Pancreas (tissue), 10 donors: ENCODE results near the gene INO80C. TPM values are rescaled to one million over a fixed set of nuclear protein-coding genes. Genes with fewer than 3 reads are reported as not detected.
"Not testable (repeated sequence)": the region's sequence is repeated elsewhere in the genome, so short reads cannot be mapped to it uniquely, and the experiment has no call there.

ENCODE experiments used
- ATAC-seq, 4 donors: fragments of 200-7000 bp; cut with Tn5 transposase; one replicate each; pipeline versions ENCODE4 v1.8.0 to v1.9.1; 2020; ENCODE audit warnings: mild to moderate bottlenecking in 4 of 4, moderate library complexity in 4 of 4
- DNase-seq, 6 donors: peaks; one replicate each; pipeline ENCODE4 v3.0.0-alpha.2; 2020
- FAIRE-seq: peaks from 2 replicates; lab custom pipeline; 2012; peaks lifted over from hg19 to GRCh38; lab: Jason Lieb, UNC
- H3K27ac ChIP-seq, 4 donors: fragments of 200-600 bp; sonication (generic); 1 replicate in 3 of 4; 2 replicates in 1 of 4; pipeline versions ENCODE4 v1.5.0 to v1.8.0; 2020
- H3K27me3 ChIP-seq, 4 donors: fragments of 200-600 bp; one replicate each; pipeline ENCODE4 v1.8.0; 2021
- H3K36me3 ChIP-seq, 3 donors: fragments of 200-600 bp; sonication (generic) in 1 of 3; one replicate each; pipeline versions ENCODE4 v1.5.0 to v1.8.0; 2020 to 2021
- H3K4me1 ChIP-seq, 3 donors: fragments of 200-600 bp; one replicate each; pipeline ENCODE4 v1.8.0; 2021
- H3K4me3 ChIP-seq, 4 donors: fragments of 200-600 bp; sonication (generic) in 2 of 4; one replicate each; pipeline versions ENCODE4 v1.5.0 to v1.8.0; 2020 to 2021
- H3K9me3 ChIP-seq, 4 donors: fragments of 200-600 bp; one replicate each; pipeline ENCODE4 v1.8.0; 2021
- WGBS, 2 donors: extraction: QIAGEN DNeasy Blood & Tissue Kit; methylation state at CpG; one replicate each; pipeline ENCODE4 v1.1.7; 2013; 5-methylcytosine and 5-hydroxymethylcytosine counted together
- intact Hi-C, 3 donors: fragments of 100-400 bp; cut with DNase I; formaldehyde crosslinking; loops; one replicate each; pipeline versions ENCODE4 v1.11.1 to v1.14.2; 2022
- polyA plus RNA-seq, 2 donors: library from polyadenylated mRNA; stranded (reverse); fragments of 200-250 nt; gene quantifications; one replicate each; pipeline ENCODE4 v1.2.3, GENCODE V29; 2013
- total RNA-seq, 6 donors: library from RNA; stranded (reverse); fragmentation: NEBNext Ultra II Directional in 4 of 6; extraction: Animal tissue kit (Norgen Biotek cat#: 25700) in 4 of 6; gene quantifications; one replicate each; pipeline versions ENCODE4 v1.2.1 to v1.2.4, GENCODE V29; 2021 to 2023
- TF ChIP-seq, protein P1 (sequence below), 4 donors: fragments of 200-600 bp; sonication (generic) in 3 of 4; IDR thresholded peaks; one replicate each; pipeline versions ENCODE4 v1.5.0 to v1.8.0; 2021; ENCODE audit warnings: antibody characterized with exemption in 4 of 4
- donor health status: healthy with polysubstance abuse.
- donor health status: DM: no; HTN: no; CAD: no; lungs with moderate emphysema.
- donor health status: DM: no; HTN: no; CAD: no.
- donor health status: control.
- donor health status: control.
- donor health status: Bipolar disorder and iron deficiency.
- donor health status: DM: yes; HTN: yes; CAD: no.
- donor health status: DM: no; HTN: no; CAD: no.
- donor health status: DM: no; HTN: no; CAD: no.
- donor health status: DM: yes; HTN: yes; CAD: no.

INO80C gene
- total and polyA plus RNA-seq, 8 donors = 6.1 to 25.6 (median 9.8) TPM

DNA sequence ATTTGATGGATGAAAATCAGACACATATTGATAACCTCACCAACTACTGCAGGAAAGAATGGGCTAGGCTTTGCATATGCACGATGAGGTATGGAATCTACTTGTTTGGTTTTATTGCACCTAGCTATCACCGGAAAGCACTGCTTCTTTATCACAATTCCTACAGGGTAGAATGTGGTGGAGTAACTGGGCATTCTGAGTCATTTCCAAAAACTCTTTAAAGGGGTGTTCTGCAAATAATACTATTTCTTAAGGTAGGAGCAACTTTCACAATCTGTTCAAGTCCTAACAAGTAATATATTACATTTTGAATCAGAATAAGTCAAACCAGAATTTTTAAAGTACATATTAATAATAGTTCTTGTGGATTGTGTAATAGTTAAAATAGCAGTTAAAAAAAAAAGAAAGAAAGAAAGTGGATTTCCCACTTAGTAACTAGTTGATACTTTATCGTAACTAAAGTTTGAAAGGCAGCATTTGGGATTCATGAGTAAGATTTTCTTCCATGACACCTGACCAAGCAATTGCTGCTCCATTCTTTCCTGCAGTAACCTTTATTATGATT is 40.5 kb downstream of the INO80C start:
- 84% methylated on average over 3 of the region's 3 CpGs for WGBS, 2 donors

DNA sequence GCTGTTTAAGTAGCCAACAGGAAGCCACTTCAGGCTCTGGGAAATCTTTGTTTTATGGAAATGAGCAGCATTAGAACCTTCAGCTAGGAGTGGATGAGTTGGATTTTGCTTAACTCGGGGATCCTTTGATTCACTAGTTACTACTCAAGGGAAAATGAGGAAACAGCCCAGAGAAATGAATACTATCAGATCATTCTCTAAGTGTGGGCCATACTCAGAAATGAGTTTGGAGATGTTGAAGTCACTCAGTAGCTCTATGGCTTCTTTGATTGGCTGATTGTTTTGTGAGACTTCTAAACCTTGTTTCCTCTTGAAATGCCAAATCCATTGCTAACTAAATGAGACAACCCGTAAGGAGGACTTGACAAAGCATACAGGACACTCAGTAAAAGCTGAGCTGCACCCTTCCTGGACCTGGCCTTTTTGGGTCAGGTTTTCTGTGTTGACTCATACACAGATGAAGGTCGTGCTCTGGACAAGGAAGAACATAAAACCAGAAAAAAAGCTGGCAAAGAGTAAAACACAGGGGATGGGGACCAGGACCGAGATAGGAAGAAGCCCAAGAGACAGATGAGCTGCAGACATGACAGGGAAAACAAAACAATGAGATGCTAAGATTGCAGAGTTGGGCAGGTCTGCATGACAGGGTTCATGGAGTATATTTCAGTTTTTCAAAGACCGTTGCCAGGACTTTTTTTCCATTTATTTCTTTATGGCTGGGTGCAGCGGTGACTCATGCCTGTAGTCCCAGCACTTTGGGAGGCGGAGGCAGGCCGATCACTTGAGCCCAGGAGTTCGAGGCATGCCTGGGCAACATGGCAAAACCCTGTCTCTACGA is 41.6 kb downstream of the INO80C start:
- Histone ChIP-seq H3K36me3 (no peaks in the 10 kb centered on the region), H3K4me1 (no peaks in the 10 kb centered on the region), H3K9me3 (no peaks in the 10 kb centered on the region), H3K27me3 (no peaks in the 10 kb centered on the region), H3K27ac (no peak overlapping the region), H3K4me3 (no peak overlapping the region)
- 81 to 88% methylated on average over 10 of the region's 10 CpGs for WGBS, 2 donors
- DNase-seq = no peak
- intact Hi-C loops = no loop called here
- no peak for ATAC-seq
- TF ChIP-seq, protein P1, sequence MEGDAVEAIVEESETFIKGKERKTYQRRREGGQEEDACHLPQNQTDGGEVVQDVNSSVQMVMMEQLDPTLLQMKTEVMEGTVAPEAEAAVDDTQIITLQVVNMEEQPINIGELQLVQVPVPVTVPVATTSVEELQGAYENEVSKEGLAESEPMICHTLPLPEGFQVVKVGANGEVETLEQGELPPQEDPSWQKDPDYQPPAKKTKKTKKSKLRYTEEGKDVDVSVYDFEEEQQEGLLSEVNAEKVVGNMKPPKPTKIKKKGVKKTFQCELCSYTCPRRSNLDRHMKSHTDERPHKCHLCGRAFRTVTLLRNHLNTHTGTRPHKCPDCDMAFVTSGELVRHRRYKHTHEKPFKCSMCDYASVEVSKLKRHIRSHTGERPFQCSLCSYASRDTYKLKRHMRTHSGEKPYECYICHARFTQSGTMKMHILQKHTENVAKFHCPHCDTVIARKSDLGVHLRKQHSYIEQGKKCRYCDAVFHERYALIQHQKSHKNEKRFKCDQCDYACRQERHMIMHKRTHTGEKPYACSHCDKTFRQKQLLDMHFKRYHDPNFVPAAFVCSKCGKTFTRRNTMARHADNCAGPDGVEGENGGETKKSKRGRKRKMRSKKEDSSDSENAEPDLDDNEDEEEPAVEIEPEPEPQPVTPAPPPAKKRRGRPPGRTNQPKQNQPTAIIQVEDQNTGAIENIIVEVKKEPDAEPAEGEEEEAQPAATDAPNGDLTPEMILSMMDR (IDR thresholded peaks at IDR 0.05) = no peak
- no peak for FAIRE-seq

More for the DNA sequence above, 40.5 kb downstream of the INO80C start:
- FAIRE-seq (no peak), DNase-seq (no peak), ATAC-seq (no peak)
- H3K27me3 ChIP-seq = no peaks in the 10 kb centered on the region
- no peak overlapping the region for H3K4me3 ChIP-seq
- intact Hi-C loops = no loop called here
- TF ChIP-seq, protein P1 (IDR thresholded peaks at IDR 0.05) = no peak
- no peaks in the 10 kb centered on the region for H3K36me3 ChIP-seq
- H3K4me1 ChIP-seq = peaks cover 0 to 3% (median 2%) of the 10 kb centered on the region in 3 donors
- no peak overlapping the region for H3K27ac ChIP-seq
- H3K9me3 ChIP-seq = no peaks in the 10 kb centered on the region

DNA sequence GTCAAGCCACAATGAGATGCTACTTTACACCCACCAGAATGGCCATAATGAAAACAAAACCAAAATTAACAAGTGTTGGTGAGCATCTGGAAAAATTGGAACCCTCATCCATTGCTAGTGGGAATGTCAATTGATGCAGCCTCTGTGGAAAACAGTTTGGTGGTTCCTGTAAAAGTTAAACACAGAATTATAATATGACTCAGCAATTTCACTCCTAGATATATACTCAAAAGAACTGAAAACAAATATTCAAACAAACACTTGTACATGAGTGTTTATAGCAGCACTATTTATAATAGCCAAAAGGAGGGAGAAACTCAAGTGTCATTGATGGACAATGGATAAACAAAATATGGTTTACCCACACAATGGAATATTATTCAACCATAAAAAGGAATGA is 43.0 kb downstream of the INO80C start:
- H3K36me3 ChIP-seq = no peaks in the 10 kb centered on the region
- H3K4me3 ChIP-seq = no peak overlapping the region
- no peak for DNase-seq
- no peaks in the 10 kb centered on the region for H3K4me1 ChIP-seq
- H3K27me3 ChIP-seq = no peaks in the 10 kb centered on the region
- FAIRE-seq = no peak
- TF ChIP-seq, protein P1 (IDR thresholded peaks at IDR 0.05) = no peak
- intact Hi-C loops = no loop called here
- H3K9me3 ChIP-seq = no peaks in the 10 kb centered on the region
- H3K27ac ChIP-seq = no peak overlapping the region
- no peak for ATAC-seq

DNA sequence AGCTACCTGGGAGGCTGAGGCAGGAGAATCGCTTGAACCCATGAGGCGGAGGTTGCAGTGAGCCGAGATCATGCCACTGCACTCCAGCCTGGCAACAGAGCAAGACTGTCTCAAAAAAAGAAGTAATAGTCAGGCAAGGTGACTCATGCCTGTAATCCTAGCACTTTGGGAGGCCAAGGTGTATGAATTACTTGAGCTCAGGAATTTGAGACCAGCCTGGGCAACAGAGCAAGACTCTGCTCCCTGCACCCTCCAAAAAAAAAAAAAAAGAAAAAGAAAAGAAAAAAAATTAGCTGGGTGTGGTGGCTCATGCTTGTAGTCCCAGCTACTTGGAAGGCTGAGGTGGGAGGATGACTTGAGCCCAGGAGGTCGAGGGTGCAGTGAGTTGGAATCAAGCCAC is 44.7 kb downstream of the INO80C start:
- H3K27me3 ChIP-seq, DNase-seq, ATAC-seq, H3K4me1 ChIP-seq, FAIRE-seq, H3K27ac ChIP-seq, H3K9me3 ChIP-seq, H3K36me3 ChIP-seq, H3K4me3 ChIP-seq, intact Hi-C loops: not testable (repeated sequence)
- 78 to 86% methylated on average over 4 of the region's 4 CpGs for whole genome bisulfite sequencing, 2 donors

DNA sequence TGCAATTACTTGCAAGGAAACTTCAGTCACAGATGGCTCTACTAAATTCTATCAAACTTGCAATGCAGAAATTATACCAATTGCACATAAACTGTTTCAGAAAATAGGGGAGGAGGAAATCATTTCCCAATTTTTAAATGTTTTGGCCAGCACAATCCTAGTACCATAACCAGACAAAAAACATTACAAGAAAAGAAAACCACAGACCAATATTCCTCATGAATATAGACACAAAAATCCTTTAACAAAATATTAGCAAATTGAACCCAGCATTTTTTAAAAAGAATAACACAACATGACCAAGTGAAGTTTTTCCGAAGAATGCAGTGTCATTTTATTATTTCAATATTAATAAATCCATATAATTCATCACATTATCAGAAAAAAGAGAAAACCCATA is 45.8 kb downstream of the INO80C start:
- no peak for ATAC-seq
- no peak for FAIRE-seq
- no peaks in the 10 kb centered on the region for H3K4me1 ChIP-seq
- WGBS, 2 donors = 84 to 86% methylated on average over 1 of the region's 1 CpG
- H3K4me3 ChIP-seq = no peak overlapping the region
- H3K9me3 ChIP-seq = no peaks in the 10 kb centered on the region
- intact Hi-C loops = no loop called here
- no peaks in the 10 kb centered on the region for H3K27me3 ChIP-seq
- DNase-seq = no peak
- H3K27ac ChIP-seq = no peak overlapping the region
- TF ChIP-seq, protein P1 (IDR thresholded peaks at IDR 0.05) = no peak
- no peaks in the 10 kb centered on the region for H3K36me3 ChIP-seq
